ENCODE results near the gene EZR. TPM values are rescaled to one million over a fixed set of nuclear protein-coding genes. Genes with fewer than 3 reads are reported as not detected.
A peak's percentile ranks its signal among the peaks of the same experiment; 100 is the strongest.

Gene EZR
- total and polyA plus RNA-seq, 2 donors (not counting 1 experiment from before 2014, with no cell fraction given) = 227 to 945 TPM

DNA sequence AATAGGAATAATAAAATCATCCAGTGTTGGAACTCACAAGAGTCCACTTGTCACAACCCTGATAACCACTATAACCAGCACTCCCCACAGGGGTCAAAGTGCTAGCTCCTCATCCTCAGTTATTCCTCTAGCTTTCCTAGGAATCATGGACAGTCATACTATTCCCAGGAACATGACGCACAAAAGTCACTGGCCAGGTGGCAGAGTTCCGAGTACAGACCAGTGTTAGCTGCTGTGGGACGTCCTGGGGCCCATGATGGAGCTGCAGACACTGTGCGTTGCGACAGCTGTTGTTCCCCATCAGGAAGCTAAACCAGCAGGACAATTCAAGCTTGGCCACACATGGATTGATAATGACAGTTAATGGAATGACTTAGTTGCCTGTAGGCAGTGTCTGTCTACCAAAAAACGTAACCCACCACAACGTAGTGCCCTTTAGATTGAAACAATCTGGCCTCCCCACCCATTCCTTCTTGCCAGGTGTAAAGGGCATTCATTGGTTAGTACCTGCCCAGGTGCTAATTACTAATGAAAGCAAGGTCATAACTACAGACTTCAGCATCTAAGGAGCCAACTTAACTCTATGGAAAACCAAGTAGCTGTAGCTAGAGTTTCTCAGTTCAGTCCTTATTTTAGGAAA lies 17.4 kb downstream of the EZR start:
- Histone ChIP-seq H3K9ac (ENCODE audit: low read length) (no peak overlapping the region), H3K36me3 (replicated peaks in 1 of 2; ENCODE audit: control extremely low read depth in 1 of 2, control insufficient read depth in 1 of 2, extremely low read depth in 1 of 2, insufficient read depth in 2 of 2, low read length in 1 of 2) (peaks cover 8 to 35% of the 10 kb centered on the region in 2 experiments), H2AFZ (ENCODE audit: insufficient read depth, low read depth, low read length, poor library complexity, severe bottlenecking) (no peak overlapping the region), H3K9me3 (ENCODE audit: control extremely low read depth in 1 of 3, control insufficient read depth in 2 of 3, insufficient read depth in 1 of 3, low read length in 2 of 3) (peaks cover 0 to 5% (median 0%) of the 10 kb centered on the region in 3 donors), H3K4me2 (replicated peaks; ENCODE audit: low read depth, low read length, poor library complexity, severe bottlenecking) (peak overlapping the region; percentile 63), H3K4me1 (ENCODE audit: control insufficient read depth in 2 of 2, insufficient read depth in 2 of 2, low read length in 2 of 2) (peaks cover 92 to 95% of the 10 kb centered on the region in 2 donors), H3K79me2 (ENCODE audit: control insufficient read depth, insufficient read depth, low read length) (peaks cover 96% of the 10 kb centered on the region), H3K27me3 (replicated peaks in 1 of 4; ENCODE audit: control extremely low read depth in 1 of 4, control insufficient read depth in 3 of 4, insufficient read depth in 4 of 4, low read length in 3 of 4) (no peaks in the 10 kb centered on the region), H3K27ac (ENCODE audit: low read length in 2 of 2) (peak overlapping the region in 1 of 2 donors; percentile 66), H4K20me1 (ENCODE audit: control insufficient read depth, insufficient read depth, low read length, poor library complexity, severe bottlenecking) (peaks cover 62% of the 10 kb centered on the region), H3K4me3 (ENCODE audit: control extremely low read depth in 1 of 5, extremely low read depth in 1 of 5, insufficient read depth in 1 of 5, low read depth in 2 of 5, low read length in 4 of 5) (no peak overlapping the region)
- Mint-ChIP-seq H3K27me3 (no peaks in the 10 kb centered on the region), H3K9me3 (ENCODE audit: insufficient read depth) (no peaks in the 10 kb centered on the region), H3K4me1 (peaks cover 93% of the 10 kb centered on the region), H3K4me3 (peak overlapping the region; percentile 58), H3K27ac (peak overlapping the region; percentile 71)
- ATAC-seq (ENCODE audit: low read depth) (no peak), DNase-seq (no peak)
- ChIA-PET CTCF (interaction anchor here (0.7 to 1.8 kb wide), 10 partner anchors 9 to 171 kb away, joined by 3 to 11 read pairs (median 4); no protein-coding TSS in a partner anchor), POLR2A (interaction anchor here (0.6 to 0.8 kb wide), 3 partner anchors 65 to 86 kb away, joined by 3 read pairs; no protein-coding TSS in a partner anchor)
- WGBS (ENCODE audit: insufficient coverage) = 95% methylated on average over 5 of the region's 7 CpGs
- intact Hi-C loops (cut with micrococcal nuclease) = loop anchor here (2.0 to 10.0 kb wide), 2 partner anchors 15 to 303 kb away; no protein-coding TSS in a partner anchor
- TF ChIP-seq EZH2 (IDR thresholded peaks at IDR 0.05; ENCODE audit: borderline replicate concordance, insufficient read depth, low read depth, low read length, poor library complexity, severe bottlenecking) = no peak
- TF ChIP-seq, protein P1, sequence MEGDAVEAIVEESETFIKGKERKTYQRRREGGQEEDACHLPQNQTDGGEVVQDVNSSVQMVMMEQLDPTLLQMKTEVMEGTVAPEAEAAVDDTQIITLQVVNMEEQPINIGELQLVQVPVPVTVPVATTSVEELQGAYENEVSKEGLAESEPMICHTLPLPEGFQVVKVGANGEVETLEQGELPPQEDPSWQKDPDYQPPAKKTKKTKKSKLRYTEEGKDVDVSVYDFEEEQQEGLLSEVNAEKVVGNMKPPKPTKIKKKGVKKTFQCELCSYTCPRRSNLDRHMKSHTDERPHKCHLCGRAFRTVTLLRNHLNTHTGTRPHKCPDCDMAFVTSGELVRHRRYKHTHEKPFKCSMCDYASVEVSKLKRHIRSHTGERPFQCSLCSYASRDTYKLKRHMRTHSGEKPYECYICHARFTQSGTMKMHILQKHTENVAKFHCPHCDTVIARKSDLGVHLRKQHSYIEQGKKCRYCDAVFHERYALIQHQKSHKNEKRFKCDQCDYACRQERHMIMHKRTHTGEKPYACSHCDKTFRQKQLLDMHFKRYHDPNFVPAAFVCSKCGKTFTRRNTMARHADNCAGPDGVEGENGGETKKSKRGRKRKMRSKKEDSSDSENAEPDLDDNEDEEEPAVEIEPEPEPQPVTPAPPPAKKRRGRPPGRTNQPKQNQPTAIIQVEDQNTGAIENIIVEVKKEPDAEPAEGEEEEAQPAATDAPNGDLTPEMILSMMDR (IDR thresholded peaks at IDR 0.05) = no peak
